ENCODE results near the gene MYBPH. TPM values are rescaled to one million over a fixed set of nuclear protein-coding genes. Genes with fewer than 3 reads are reported as not detected.

Gene MYBPH
- total and polyA plus RNA-seq, 7 donors: not detected

DNA sequence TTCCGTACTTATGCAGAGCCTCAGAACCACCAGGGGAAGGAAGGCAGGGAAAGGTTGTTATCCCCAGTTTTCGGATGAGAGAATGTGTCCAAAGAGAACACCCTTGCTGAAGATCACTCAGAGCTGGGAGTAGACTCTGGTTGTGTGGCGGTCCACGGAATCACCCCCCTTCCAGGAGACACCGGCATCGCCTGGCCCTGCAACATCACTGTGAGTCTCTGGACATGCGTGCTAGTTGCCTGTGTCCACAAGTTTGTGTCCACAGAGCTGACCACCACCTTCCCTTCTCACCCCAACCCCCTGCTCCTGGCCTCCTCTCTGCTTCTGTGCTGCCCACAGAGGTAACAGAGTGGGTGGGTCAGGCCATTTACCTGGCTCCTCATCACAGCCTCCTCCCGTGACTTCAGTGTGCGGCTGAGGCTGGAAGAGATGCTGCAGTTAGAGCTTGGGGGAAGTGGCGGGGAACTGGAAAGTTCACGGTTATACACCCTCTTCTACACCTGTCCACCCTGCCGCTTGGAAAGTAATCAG, 7.3 kb downstream of the MYBPH start:
- no peaks in the 10 kb centered on the region for H3K9me3 ChIP-seq
- intact Hi-C loops (cut with DNase I): no loop called here

DNA sequence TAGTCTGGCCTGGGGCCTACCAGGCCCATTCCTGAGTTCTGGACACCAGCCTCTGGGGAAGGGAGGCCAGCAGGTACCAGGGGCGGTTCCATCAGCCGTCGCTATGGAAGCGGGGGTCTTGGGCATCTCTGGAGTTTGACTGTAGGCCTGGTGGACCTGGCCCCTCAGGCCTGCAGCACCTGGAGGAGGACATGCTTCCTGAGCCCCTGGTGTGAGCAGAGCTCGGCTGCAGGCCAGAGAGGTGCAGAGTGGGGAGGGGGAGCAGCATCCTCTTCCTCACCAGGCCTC, 7.8 kb downstream of the MYBPH start:
- H3K27me3 ChIP-seq: no peaks in the 10 kb centered on the region
- TF ChIP-seq POLR2A (IDR thresholded peaks at IDR 0.05): no peak
- no peak for TF ChIP-seq EP300 (IDR thresholded peaks at IDR 0.05)
- no peak for TF ChIP-seq POLR2AphosphoS5 (IDR thresholded peaks at IDR 0.05)
- TF ChIP-seq, protein P1, sequence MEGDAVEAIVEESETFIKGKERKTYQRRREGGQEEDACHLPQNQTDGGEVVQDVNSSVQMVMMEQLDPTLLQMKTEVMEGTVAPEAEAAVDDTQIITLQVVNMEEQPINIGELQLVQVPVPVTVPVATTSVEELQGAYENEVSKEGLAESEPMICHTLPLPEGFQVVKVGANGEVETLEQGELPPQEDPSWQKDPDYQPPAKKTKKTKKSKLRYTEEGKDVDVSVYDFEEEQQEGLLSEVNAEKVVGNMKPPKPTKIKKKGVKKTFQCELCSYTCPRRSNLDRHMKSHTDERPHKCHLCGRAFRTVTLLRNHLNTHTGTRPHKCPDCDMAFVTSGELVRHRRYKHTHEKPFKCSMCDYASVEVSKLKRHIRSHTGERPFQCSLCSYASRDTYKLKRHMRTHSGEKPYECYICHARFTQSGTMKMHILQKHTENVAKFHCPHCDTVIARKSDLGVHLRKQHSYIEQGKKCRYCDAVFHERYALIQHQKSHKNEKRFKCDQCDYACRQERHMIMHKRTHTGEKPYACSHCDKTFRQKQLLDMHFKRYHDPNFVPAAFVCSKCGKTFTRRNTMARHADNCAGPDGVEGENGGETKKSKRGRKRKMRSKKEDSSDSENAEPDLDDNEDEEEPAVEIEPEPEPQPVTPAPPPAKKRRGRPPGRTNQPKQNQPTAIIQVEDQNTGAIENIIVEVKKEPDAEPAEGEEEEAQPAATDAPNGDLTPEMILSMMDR (IDR thresholded peaks at IDR 0.05): no peak

More for the DNA sequence above, 7.3 kb downstream of the MYBPH start:
- Histone ChIP-seq H3K36me3 (no peaks in the 10 kb centered on the region), H3K27me3 (no peaks in the 10 kb centered on the region), H3K27ac (no peak overlapping the region), H3K4me3 (no peak overlapping the region), H3K4me1 (no peaks in the 10 kb centered on the region)
- TF ChIP-seq, protein P1 (IDR thresholded peaks at IDR 0.05): no peak
- TF ChIP-seq POLR2A (IDR thresholded peaks at IDR 0.05): no peak
- no peak for TF ChIP-seq POLR2AphosphoS5 (IDR thresholded peaks at IDR 0.05)
- no peak for TF ChIP-seq EP300 (IDR thresholded peaks at IDR 0.05)
- no peak for DNase-seq
- 92 to 94% methylated on average over 12 of the region's 12 CpGs for WGBS, 2 donors

DNA sequence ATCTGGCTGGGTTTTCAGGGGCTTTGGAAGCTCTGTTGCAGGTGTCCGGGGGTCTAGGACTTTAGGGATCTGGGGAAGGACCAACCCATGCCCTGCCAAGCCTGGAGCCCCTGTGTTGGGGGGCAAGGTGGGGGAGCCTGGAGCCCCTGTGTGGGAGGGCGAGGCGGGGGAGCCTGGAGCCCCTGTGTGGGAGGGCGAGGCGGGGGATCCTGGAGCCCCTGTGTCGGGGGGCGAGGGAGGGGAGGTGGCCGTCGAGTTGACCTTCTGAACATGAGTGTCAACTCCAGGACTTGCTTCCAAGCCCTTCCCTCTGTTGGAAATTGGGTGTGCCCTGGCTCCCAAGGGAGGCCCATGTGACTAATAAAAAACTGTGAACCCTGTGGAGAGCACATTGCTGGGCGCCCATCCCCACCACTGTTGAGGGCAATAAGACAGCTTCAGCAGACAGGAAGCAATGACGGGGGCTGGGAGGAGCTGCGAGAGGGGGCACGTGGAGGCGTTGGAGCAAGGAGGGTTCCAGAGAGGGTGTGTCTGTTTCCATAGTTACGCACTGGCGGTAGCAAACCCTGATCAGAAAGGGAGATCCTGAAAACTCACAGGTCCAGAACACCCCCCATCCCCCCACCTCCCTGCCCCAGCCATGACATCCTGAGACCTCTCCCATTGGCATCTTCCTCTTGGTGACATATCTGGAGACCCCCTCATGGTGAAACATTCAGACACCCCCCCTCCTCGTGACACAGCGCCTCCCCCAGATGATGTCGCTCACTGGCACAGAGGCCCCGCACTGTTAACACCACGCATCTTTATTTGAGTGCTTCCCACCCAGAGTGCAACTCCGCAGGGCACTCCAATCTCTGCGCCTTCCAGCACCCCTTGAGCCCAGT, 8.4 kb downstream of the MYBPH start:
- no peaks in the 10 kb centered on the region for H3K36me3 ChIP-seq
- intact Hi-C loops (cut with DNase I): no loop called here
- no peaks in the 10 kb centered on the region for H3K4me1 ChIP-seq
- no peak overlapping the region for H3K27ac ChIP-seq
- H3K27me3 ChIP-seq: no peaks in the 10 kb centered on the region
- no peak for DNase-seq
- WGBS, 2 donors: 65 to 75% methylated on average over 23 of the region's 23 CpGs
- H3K9me3 ChIP-seq: no peaks in the 10 kb centered on the region
- TF ChIP-seq, protein P1 (IDR thresholded peaks at IDR 0.05): no peak
- TF ChIP-seq POLR2A (IDR thresholded peaks at IDR 0.05) (no peak), EP300 (IDR thresholded peaks at IDR 0.05) (no peak), POLR2AphosphoS5 (IDR thresholded peaks at IDR 0.05) (no peak)
- H3K4me3 ChIP-seq: no peak overlapping the region

More for the DNA sequence above, 7.8 kb downstream of the MYBPH start:
- Histone ChIP-seq H3K4me3 (no peak overlapping the region), H3K4me1 (no peaks in the 10 kb centered on the region), H3K9me3 (no peaks in the 10 kb centered on the region), H3K36me3 (no peaks in the 10 kb centered on the region), H3K27ac (no peak overlapping the region)
- 91 to 93% methylated on average over 5 of the region's 5 CpGs for WGBS, 2 donors
- intact Hi-C loops (cut with DNase I): no loop called here
- no peak for DNase-seq

DNA sequence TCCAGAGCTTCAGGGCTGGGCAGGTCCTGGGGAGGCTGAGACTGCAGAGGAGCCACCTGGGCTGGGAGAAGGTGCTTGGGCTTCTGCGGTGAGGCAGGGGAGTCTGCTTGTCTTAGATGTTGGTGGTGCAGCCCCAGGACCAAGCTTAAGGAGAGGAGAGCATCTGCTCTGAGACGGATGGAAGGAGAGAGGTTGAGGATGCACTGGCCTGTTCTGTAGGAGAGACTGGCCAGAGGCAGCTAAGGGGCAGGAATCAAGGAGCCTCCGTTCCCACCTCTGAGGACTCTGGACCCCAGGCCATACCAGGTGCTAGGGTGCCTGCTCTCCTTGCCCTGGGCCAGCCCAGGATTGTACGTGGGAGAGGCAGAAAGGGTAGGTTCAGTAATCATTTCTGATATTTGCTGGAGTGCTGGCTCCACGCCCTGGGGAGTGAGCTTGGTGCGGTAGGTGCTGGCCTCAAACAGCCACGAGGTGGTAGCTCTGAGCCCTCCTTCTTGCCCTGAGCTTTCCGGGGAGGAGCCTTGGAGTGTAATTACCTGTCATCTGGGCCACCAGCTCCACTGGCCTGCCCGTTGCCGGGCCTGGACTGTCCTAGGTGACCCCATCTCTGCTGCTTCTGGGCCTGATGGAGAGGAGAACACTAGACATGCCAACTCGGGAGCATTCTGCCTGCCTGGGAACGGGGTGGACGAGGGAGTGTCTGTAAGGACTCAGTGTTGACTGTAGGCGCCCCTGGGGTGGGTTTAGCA, 9.3 kb downstream of the MYBPH start:
- TF ChIP-seq EP300 (IDR thresholded peaks at IDR 0.05) (no peak), POLR2AphosphoS5 (IDR thresholded peaks at IDR 0.05) (no peak)
- WGBS, 2 donors: 36 to 60% methylated on average over 14 of the region's 14 CpGs
- H3K4me1 ChIP-seq: no peaks in the 10 kb centered on the region
- DNase-seq: no peak
- no peaks in the 10 kb centered on the region for H3K9me3 ChIP-seq
- H3K27me3 ChIP-seq: no peaks in the 10 kb centered on the region
- H3K27ac ChIP-seq: no peak overlapping the region
- no peaks in the 10 kb centered on the region for H3K36me3 ChIP-seq
- intact Hi-C loops (cut with DNase I): no loop called here
- H3K4me3 ChIP-seq: no peak overlapping the region

DNA sequence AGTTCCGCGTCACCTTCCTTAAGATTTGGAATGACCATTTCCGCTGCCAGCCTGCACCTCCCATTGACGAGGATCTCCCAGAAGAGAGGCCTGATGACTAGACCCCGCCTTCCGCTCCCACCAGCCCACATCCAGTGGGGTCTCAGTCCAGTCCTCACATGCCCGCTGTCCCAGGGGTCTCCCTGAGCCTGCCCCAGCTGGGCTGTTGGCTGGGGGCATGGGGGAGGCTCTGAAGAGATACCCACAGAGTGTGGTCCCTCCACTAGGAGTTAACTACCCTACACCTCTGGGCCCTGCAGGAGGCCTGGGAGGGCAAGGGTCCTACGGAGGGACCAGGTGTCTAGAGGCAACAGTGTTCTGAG, 9.8 kb downstream of the MYBPH start:
- intact Hi-C loops (cut with DNase I): no loop called here
- Histone ChIP-seq H3K9me3 (no peaks in the 10 kb centered on the region), H3K4me1 (no peaks in the 10 kb centered on the region), H3K4me3 (no peak overlapping the region), H3K27me3 (no peaks in the 10 kb centered on the region), H3K27ac (no peak overlapping the region), H3K36me3 (no peaks in the 10 kb centered on the region)
- 95 to 96% methylated on average over 8 of the region's 8 CpGs for WGBS, 2 donors
- no peak for DNase-seq
- no peak for TF ChIP-seq POLR2A (IDR thresholded peaks at IDR 0.05)
- TF ChIP-seq EP300 (IDR thresholded peaks at IDR 0.05): no peak
- TF ChIP-seq, protein P1 (IDR thresholded peaks at IDR 0.05): no peak
- no peak for TF ChIP-seq POLR2AphosphoS5 (IDR thresholded peaks at IDR 0.05)

Measured in sigmoid colon (tissue), 7 donors.